SH-SY5Y (cell line): Measurements from ENCODE around the gene HMGN5.

ENCODE experiments used
- GATA2 ChIP-seq: IDR thresholded peaks from 2 replicates; pipeline ENCODE4 v1.6.1; 2011; ENCODE audit warnings: mild to moderate bottlenecking, low read depth, low read length
- GATA3 ChIP-seq: IDR thresholded peaks from 2 replicates; pipeline ENCODE4 v1.6.1; 2011; ENCODE audit warnings: low read depth, mild to moderate bottlenecking, low read length, moderate library complexity

- TF ChIP-seq GATA2 (no peak), GATA3 (no peak)
These were observed 87.0 kb downstream of the HMGN5 start for GRCh38 chrX:81114757-81115156.
